HG03571 (cell line): Measurements from ENCODE around the gene PPP1R14C.

ENCODE experiments used
- ATAC-seq: cut with Tn5 transposase; IDR thresholded peaks from one replicate; pipeline ENCODE4 v1.9.1; 2021; ENCODE audit not compliant: unreplicated experiment

Gene PPP1R14C

DNA sequence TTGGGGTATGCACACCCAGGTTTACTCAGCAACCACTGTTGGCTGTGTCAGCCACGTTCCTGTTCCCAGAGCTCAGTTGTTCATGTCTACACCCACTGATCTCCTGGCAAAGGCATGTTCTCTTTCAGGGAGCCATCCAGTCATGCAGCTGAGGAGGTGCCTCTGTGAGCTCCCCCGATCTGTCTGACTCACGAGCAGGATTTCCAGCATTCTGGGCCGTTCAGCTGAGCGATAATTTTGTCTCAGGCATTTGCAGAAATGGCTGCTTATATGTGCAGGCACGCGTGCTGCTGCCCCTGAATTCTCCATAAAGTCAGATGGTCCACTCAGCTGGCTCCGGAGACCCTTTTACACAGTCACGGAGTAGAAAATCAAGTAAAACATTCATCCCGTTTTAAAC lies 147.6 kb downstream of the PPP1R14C start:
- ATAC-seq: no peak

DNA sequence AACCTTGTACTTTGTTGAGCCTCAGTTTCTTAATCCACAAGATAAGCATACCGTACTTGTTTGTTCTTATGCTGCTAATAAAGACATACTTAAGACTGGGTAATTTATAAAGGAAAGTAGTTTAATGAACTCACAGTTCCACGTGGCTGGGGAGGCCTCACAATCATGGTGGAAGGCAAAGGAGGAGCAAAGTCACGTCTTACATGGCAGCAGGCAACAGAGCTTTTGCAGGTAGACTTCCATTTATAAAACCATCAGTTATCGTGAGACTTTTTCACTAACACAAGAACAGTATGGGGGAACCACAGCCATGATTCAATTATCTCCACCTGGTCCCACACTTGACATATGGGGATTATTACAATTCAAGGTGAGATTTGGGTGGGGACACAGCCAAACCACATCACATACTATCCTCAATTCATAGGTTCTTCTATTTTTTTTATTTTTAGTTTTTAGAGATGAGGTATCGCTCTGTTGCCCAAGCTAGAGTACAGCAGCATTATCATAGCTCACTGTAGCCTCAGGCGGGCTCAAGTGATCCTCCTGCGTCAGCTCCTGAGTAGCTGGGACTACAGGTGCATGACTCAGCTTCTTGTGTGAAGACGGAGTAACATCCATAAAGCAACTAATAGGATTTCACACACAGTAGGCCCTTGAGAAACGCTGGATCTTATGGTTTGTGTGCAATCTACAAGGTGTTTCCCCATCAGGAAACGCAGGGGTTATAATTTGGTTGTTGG lies 149.3 kb downstream of the PPP1R14C start:
- ATAC-seq: no peak

DNA sequence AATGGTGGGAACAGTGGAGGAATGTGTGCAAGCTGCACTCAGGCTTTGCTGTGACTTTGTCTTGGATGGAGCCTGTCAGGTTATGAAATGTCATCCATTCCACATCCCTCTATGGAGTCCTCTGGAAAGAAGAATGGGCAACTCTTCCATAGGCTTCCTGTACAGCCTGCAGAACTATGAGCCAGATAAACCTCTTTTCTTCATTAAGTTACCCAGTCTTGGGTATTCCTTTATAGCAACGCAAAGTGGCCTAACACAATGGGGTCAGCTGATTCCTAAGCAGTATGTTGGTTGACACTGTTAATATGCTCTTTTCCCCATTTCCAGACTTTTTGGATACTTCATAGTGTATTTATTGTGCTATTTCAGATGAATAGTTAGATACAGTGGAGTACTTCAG lies 150.2 kb downstream of the PPP1R14C start:
- ATAC-seq: no peak

DNA sequence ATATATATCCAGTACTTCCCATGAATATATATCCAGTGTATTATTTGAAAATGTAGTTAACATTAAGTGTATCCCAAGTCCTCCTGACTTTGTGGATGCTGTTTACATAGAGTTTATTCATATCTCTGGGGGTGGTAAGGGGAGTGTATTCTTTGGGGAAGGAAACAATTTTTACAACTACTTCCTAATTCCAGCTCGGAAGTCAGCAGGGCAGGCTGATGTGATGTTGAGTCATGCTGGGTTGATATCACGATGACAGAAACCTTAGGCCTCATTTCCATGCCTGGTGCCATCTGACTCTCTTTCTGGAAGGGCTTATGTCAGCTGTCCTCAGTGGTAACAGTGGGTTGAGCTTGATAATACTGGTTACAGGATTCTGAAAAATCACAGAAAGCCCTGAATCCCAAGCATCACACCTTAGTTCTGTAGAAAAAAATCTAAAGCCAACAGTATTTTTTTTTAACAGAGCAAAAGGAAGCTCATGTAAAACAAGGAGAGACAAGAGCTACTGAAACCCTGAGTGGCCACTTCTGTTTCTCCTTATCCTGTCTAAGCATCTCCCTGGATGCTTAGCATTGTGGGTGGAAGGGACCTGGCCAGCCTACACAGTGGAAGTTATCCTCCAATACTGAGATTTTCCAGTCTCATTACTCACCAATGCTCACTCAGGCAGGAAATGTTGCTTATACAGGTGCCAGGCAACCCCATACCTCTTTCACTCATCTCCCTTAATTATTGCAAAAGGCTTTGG lies 150.8 kb downstream of the PPP1R14C start:
- ATAC-seq: no peak

DNA sequence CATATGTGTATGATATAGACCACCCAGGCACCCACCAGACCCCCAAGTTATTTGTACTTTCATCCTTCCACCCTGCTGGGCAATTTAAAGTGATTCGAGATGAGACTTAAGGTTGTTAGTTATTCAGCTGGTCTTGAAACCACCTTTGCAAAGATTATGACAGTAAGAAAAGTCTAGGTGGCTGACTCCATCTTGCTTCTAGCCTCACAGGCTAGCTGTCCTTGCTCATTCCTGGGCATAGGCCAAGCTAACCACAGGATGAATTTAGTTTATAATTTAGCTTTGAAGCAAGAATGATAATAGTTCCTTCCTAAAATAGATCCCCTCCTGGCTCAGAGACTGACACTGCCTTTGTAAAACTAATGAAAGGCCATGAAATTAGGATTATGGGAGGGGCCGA lies 154.0 kb downstream of the PPP1R14C start:
- no peak for ATAC-seq

DNA sequence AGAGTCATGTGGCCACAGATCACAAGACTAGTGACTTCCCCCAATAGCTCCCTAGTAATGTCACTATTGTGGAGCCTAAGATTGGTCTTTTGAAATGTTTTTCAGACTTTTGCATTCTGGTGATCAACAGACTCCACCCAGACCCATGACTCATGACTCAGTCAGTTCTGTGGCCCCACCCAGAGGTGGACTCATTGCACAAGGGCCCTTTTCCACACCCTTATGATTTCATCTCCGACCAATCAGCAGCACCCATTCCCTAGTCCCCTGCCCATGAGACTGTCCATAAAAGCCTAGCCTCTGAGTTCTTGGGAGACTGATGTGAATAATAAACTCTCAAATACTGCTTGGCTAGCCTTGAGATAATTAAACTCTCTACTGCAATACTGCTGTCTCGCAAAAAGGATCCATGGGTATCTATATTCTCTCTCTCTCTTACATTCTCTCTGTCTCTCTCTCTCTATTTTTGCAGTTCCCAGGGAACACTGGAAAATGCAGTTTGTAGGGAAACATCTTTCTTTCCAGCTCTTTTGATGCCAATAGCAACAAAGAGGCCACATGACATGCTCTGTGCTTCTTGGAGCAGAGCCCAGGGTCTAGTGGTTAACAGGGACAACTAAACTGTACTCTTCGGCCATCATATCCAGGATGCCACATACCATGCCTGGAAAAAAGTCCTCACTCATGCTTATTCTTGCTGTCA lies 154.6 kb downstream of the PPP1R14C start:
- ATAC-seq: no peak

DNA sequence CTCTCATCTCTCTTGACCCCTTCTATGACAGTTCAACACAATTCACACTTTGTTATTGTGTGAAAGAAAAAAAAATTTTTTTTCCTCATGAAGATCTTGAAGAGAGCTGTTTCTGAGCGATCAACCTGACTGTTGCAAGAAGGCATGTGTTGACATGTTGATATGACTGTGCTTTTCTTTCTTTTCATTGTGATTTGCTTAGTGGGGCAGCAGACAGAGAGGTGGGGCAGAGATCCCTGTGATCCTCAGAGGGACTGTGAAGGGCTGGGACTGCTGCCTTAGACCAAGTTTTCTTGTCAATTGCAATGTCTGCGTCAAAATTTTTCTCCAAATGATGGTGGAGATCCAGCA lies 155.2 kb downstream of the PPP1R14C start:
- ATAC-seq: no peak

DNA sequence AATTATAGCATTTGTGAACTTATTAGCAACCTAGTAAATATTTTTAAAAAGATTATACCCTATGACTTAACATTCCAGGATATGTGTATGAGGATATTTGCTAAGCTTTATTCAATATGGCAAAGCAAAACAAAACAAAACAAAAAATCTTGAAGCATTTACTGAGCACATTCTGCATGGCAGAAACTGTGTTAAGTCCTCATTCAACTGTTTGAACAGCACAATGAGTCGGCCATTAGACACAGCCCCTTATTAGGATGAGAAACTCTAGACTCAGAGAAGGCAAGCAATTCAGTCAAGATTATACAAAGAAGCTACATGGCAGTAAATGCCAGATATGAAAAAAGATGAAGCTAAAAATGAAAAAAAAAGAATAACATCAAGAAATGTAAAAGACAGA lies 155.8 kb downstream of the PPP1R14C start:
- no peak for ATAC-seq
